ENCODE results near the gene SMARCA5.

DNA sequence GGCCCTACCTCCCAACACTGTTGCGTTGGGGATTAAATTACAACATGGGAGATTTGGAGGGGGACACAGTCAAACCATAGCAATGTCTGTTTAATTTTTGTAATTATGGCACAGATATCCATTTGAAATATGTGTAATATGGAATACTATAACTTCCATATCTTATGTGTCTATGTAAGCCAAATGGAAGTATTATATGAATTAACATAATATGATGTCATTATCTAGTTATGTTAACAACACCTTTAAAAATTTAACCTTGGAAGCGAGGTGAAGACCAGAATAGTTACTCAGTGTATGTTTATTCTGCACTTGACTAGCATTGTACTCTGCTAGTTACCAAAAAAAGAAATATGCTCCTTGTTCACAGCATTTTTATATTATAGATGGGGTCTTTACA, 4.3 kb downstream of the SMARCA5 start:
- TF ChIP-seq, protein P1, sequence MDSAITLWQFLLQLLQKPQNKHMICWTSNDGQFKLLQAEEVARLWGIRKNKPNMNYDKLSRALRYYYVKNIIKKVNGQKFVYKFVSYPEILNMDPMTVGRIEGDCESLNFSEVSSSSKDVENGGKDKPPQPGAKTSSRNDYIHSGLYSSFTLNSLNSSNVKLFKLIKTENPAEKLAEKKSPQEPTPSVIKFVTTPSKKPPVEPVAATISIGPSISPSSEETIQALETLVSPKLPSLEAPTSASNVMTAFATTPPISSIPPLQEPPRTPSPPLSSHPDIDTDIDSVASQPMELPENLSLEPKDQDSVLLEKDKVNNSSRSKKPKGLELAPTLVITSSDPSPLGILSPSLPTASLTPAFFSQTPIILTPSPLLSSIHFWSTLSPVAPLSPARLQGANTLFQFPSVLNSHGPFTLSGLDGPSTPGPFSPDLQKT (IDR thresholded peaks at IDR 0.05; ENCODE audit: borderline replicate concordance, low read depth, low read length): no peak
- TF ChIP-seq, protein P2, sequence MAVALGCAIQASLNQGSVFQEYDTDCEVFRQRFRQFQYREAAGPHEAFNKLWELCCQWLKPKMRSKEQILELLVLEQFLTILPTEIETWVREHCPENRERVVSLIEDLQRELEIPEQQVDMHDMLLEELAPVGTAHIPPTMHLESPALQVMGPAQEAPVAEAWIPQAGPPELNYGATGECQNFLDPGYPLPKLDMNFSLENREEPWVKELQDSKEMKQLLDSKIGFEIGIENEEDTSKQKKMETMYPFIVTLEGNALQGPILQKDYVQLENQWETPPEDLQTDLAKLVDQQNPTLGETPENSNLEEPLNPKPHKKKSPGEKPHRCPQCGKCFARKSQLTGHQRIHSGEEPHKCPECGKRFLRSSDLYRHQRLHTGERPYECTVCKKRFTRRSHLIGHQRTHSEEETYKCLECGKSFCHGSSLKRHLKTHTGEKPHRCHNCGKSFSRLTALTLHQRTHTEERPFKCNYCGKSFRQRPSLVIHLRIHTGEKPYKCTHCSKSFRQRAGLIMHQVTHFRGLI (tag by site-specific recombination; IDR thresholded peaks at IDR 0.05): no peak
- TF ChIP-seq ZNF274 (IDR thresholded peaks at IDR 0.05; ENCODE audit: low read length) (no peak), ZNF274 (tag by site-specific recombination; IDR thresholded peaks at IDR 0.05; ENCODE audit: borderline replicate concordance) (no peak), YY1 (tag by site-specific recombination; IDR thresholded peaks at IDR 0.05) (no peak), ZNF76 (tag by site-specific recombination; IDR thresholded peaks at IDR 0.05; ENCODE audit: borderline replicate concordance, low read depth) (no peak), ZNF660 (tag by site-specific recombination; IDR thresholded peaks at IDR 0.05) (no peak), TCF7L2 (IDR thresholded peaks at IDR 0.05; ENCODE audit: borderline replicate concordance, low read depth, low read length) (no peak), ZNF530 (tag by site-specific recombination; IDR thresholded peaks at IDR 0.05; ENCODE audit: low read depth) (no peak), KLF1 (tag by site-specific recombination; IDR thresholded peaks at IDR 0.05) (no peak), ZNF837 (tag by site-specific recombination; IDR thresholded peaks at IDR 0.05) (no peak), PRDM1 (tag by site-specific recombination; IDR thresholded peaks at IDR 0.05) (no peak)
- TF ChIP-seq, protein P3, sequence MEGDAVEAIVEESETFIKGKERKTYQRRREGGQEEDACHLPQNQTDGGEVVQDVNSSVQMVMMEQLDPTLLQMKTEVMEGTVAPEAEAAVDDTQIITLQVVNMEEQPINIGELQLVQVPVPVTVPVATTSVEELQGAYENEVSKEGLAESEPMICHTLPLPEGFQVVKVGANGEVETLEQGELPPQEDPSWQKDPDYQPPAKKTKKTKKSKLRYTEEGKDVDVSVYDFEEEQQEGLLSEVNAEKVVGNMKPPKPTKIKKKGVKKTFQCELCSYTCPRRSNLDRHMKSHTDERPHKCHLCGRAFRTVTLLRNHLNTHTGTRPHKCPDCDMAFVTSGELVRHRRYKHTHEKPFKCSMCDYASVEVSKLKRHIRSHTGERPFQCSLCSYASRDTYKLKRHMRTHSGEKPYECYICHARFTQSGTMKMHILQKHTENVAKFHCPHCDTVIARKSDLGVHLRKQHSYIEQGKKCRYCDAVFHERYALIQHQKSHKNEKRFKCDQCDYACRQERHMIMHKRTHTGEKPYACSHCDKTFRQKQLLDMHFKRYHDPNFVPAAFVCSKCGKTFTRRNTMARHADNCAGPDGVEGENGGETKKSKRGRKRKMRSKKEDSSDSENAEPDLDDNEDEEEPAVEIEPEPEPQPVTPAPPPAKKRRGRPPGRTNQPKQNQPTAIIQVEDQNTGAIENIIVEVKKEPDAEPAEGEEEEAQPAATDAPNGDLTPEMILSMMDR (tag by site-specific recombination; IDR thresholded peaks at IDR 0.05): no peak
- TF ChIP-seq, protein P4, sequence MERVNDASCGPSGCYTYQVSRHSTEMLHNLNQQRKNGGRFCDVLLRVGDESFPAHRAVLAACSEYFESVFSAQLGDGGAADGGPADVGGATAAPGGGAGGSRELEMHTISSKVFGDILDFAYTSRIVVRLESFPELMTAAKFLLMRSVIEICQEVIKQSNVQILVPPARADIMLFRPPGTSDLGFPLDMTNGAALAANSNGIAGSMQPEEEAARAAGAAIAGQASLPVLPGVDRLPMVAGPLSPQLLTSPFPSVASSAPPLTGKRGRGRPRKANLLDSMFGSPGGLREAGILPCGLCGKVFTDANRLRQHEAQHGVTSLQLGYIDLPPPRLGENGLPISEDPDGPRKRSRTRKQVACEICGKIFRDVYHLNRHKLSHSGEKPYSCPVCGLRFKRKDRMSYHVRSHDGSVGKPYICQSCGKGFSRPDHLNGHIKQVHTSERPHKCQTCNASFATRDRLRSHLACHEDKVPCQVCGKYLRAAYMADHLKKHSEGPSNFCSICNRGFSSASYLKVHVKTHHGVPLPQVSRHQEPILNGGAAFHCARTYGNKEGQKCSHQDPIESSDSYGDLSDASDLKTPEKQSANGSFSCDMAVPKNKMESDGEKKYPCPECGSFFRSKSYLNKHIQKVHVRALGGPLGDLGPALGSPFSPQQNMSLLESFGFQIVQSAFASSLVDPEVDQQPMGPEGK (tag by site-specific recombination; IDR thresholded peaks at IDR 0.05): no peak
- TF ChIP-seq, protein P5, sequence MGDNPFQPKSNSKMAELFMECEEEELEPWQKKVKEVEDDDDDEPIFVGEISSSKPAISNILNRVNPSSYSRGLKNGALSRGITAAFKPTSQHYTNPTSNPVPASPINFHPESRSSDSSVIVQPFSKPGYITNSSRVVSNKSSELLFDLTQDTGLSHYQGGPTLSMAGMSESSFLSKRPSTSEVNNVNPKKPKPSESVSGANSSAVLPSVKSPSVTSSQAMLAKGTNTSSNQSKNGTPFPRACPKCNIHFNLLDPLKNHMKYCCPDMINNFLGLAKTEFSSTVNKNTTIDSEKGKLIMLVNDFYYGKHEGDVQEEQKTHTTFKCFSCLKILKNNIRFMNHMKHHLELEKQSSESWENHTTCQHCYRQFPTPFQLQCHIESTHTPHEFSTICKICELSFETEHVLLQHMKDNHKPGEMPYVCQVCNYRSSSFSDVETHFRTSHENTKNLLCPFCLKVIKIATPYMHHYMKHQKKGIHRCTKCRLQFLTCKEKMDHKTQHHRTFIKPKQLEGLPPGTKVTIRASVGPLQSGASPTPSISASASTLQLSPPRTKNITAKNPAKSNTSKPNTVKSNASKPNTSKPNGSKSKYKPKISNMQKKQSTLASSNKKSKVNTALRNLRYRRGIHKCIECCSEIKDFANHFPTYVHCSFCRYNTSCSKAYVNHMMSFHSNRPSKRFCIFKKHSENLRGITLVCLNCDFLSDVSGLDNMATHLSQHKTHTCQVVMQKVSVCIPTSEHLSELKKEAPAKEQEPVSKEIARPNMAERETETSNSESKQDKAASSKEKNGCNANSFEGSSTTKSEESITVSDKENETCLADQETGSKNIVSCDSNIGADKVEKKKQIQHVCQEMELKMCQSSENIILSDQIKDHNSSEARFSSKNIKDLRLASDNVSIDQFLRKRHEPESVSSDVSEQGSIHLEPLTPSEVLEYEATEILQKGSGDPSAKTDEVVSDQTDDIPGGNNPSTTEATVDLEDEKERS (tag by site-specific recombination; IDR thresholded peaks at IDR 0.05): no peak
